Adrenal gland (tissue), 5 donors: ENCODE measurements around the gene GTF2IRD1.

ENCODE experiments used
- POLR2A ChIP-seq, 2 donors: fragments of 450-650 bp; IDR thresholded peaks; one replicate each; pipeline ENCODE4 v1.6.1; 2017; ENCODE audit warnings: antibody characterized with exemption in 2 of 2, mild to moderate bottlenecking in 2 of 2, moderate library complexity in 1 of 2
- TF ChIP-seq, protein P1 (sequence below), 6 experiments: fragments of 450-650 bp in 4 of 6; fragments of 200-600 bp in 2 of 6; sonication (generic) in 1 of 6; IDR thresholded peaks; 1 replicate in 5 of 6; 2 replicates in 1 of 6; pipeline versions ENCODE4 v1.5.1 to v1.8.0; 2016 to 2021; ENCODE audit warnings: antibody characterized with exemption in 6 of 6, mild to moderate bottlenecking in 2 of 6, moderate library complexity in 1 of 6
- donor health status: DM: no; HTN: no; CAD: no.

- TF ChIP-seq, protein P1, sequence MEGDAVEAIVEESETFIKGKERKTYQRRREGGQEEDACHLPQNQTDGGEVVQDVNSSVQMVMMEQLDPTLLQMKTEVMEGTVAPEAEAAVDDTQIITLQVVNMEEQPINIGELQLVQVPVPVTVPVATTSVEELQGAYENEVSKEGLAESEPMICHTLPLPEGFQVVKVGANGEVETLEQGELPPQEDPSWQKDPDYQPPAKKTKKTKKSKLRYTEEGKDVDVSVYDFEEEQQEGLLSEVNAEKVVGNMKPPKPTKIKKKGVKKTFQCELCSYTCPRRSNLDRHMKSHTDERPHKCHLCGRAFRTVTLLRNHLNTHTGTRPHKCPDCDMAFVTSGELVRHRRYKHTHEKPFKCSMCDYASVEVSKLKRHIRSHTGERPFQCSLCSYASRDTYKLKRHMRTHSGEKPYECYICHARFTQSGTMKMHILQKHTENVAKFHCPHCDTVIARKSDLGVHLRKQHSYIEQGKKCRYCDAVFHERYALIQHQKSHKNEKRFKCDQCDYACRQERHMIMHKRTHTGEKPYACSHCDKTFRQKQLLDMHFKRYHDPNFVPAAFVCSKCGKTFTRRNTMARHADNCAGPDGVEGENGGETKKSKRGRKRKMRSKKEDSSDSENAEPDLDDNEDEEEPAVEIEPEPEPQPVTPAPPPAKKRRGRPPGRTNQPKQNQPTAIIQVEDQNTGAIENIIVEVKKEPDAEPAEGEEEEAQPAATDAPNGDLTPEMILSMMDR (IDR thresholded peaks at IDR 0.05) = no peak
- no peak for TF ChIP-seq POLR2A (IDR thresholded peaks at IDR 0.05)
These were observed 21.7 kb downstream of the GTF2IRD1 start for GRCh38 chr7:74475243-74475986.
